HG02943 (cell line): ENCODE results near the gene RRBP1.
"Not testable (repeated sequence)": the region's sequence is repeated elsewhere in the genome, so short reads cannot be mapped to it uniquely, and the experiment has no call there.

Source experiments
- ATAC-seq: cut with Tn5 transposase; IDR thresholded peaks from one replicate; pipeline ENCODE4 v1.9.1; 2021; ENCODE audit warnings: mild to moderate bottlenecking, low read depth, moderate library complexity; ENCODE audit not compliant: unreplicated experiment

Gene RRBP1

GRCh38 chr20:17710379-17711266 lies 28.6 kb upstream of the RRBP1 start:
- ATAC-seq: no peak

GRCh38 chr20:17709361-17710293 lies 27.6 kb upstream of the RRBP1 start:
- ATAC-seq: no peak

DNA sequence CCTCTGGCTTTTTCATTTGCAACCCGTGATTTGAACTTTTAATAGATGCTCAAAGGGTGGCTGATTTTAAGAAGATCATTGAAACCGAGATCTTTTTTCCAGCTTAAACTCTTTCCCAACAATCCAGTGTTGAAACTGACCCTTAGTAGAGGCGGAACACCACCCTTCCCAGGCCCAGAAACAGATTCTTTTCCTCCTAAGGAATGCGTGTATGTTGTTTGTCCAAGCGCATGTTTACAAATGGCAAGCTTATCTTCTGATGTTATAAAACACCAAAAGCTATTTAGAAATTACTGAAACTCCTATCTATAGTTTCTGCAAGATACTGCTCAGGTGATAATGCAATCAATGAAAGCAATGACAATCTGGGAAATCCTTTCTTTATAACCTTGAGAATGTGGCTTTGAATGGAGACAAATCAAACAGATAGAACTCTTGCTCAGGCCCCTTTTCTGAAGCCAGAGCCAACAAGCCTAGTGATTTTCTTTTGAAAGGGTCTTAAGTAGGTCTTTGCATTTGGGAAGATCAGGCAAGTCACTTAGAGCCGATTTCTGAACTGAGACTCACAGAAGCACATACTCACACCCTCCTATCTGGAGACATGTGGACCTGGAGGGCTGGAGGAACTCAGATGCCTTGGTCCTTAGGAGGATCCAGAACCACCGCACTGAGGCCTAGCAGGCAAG lies 26.8 kb upstream of the RRBP1 start:
- no peak for ATAC-seq

GRCh38 chr20:17707951-17708350 lies 25.9 kb upstream of the RRBP1 start:
- not testable (repeated sequence) for ATAC-seq

DNA sequence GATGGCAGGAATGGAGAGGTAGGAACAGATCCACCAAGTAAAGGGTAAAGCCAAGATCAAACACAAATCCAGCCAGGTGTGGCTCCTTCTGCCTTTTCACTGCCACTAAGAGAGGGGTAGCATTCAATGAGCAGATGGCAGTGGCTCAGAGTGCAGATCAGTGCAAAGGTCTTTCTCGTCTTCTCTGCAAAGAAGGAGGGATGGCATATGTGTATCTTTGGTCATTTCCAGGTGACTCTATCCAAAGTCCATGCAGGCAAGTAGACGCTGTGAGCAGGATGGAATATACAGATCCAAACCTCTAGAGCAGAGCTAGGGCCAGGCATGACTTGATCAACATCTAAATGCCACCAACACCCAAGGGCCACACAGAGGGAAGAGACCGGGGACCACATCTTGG lies 24.6 kb upstream of the RRBP1 start:
- ATAC-seq: no peak

GRCh38 chr20:17705916-17706315 lies 23.9 kb upstream of the RRBP1 start:
- ATAC-seq: no peak

DNA sequence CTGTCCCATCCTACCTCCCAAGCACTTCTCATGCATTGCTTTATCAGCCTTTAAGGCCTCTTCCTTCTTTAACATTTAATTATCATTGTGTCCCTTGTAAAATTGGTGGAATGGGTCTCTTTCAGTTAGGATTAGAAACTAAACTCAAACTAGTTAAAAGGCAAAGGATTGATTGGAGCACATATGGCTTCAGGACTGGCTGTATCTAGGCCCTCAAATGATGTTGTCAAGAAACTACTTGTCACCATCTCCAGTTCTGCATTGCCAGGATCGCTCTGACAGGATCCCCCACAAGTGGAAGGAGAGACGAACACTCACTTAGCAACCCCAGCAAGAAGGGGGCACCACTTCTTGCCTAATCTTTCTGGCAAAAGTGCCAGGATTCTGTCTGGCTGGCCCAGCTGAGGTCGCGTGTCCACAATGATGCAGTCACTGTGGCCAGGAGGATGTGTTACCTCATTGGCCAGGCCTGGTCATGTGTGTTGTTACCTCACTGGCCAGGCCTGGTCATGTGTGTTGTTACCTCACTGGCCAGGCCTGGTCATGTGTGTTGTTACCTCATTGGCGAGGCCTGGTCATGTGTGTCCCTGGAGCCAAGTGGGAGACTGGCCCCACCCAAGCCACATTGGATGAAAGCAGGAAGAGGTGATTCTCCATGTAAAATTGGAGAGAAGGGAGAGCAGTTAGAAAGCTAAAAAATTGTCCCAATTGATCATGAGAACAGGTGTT lies 22.7 kb upstream of the RRBP1 start:
- ATAC-seq: no peak

- ATAC-seq: no peak
Measured at GRCh38 chr20:17701826-17702225, 19.8 kb upstream of the RRBP1 start.

DNA sequence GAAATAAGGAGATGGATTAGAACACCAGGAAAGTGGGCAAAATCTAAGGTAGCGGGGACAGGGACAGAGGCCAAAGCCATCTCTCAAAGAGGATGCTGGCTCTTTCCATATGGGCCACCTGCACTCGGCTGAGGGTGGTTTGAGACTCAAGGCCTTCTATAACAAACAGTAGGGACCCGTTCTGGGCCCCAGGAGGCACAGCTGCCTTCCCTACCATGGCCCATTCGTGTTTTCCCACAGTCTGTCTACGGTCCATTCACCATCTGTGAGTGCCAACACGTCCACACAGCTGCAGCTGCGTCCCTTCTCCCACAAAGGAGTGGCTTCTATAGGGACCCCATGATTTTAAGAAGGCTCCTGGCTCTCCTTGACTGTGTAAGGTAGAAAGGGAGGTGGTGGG lies 18.6 kb upstream of the RRBP1 start:
- no peak for ATAC-seq

- ATAC-seq: no peak
Measured at GRCh38 chr20:17699931-17700351, 17.9 kb upstream of the RRBP1 start, which contains the start of gene BANF2. BANF2 (plus strand) TSS chr20:17699966; CDS start chr20:17725026, 25,060 bp downstream.

- ATAC-seq: no peak
Measured at GRCh38 chr20:17698384-17698783, 16.3 kb upstream of the RRBP1 start.

- ATAC-seq: no peak
Measured at GRCh38 chr20:17697171-17697570, 15.1 kb upstream of the RRBP1 start.

GRCh38 chr20:17696287-17696686 lies 14.2 kb upstream of the RRBP1 start:
- no peak for ATAC-seq

DNA sequence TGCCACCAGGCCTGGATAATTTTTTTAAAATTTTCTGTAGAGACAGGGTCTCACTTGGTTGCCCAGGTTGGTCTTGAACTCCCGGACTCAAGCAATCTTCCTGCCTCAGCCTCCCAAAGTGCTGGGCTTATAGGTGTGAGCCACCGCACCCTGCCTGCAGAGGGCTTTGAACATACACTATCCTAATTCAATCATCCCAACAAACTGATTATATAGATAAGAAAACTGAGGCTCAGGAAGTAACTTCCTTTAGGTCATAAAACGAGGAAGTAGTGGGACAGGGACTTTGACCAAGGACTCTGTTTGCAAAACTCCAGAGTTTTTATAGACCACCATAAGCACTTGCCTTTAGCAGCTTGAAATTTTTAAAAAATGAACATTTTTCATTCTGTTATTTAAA lies 12.7 kb upstream of the RRBP1 start:
- no peak for ATAC-seq

DNA sequence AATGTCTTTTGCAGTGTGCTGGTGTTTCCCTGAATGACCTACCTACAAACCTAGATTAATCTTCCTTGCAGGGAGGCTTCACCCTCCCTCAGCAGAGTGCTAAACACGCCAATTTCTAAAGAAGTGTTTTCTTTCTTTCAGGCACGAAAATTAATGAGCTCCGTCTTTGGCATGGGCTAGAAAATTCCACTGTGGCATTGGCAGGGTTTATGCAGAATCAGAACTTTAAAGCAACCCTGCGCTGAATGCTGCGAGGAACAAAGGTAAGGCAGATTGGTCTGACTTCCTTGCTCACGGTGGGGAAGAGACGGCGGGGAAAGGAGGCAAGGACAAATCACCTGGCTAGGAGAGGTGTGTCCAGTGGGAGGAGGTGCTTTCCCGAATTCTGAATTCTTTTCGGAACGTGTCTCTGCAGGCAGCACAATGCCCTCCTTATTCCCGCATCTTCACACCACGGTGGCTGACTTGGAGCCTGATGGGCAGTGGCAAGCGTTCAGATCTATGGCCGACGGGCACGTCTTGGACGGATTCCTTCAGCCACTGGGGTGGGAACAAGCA lies 11.5 kb upstream of the RRBP1 start:
- no peak for ATAC-seq

- ATAC-seq: no peak
Measured at GRCh38 chr20:17691758-17692157, 9.7 kb upstream of the RRBP1 start.

GRCh38 chr20:17690144-17690543 lies 8.1 kb upstream of the RRBP1 start:
- ATAC-seq: no peak

DNA sequence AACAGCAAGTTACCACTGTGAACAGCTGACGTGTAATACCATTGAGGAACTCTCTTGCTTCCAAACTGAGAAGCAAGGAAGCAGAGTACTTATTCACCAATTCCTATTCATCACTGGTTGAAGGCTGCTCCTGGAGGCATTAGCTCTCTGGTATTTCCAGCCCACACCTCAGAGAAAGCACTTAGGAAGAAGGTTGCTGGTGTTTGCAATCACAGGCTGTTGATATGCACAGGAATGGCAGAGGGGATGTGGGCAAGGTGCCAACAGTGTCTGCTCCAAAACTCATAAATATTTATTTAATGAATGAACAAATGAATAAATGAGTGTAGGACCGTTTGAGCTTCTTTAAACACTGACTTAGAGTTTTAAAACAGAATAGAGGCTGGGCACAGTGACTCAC lies 6.9 kb upstream of the RRBP1 start:
- no peak for ATAC-seq

GRCh38 chr20:17687800-17688199 lies 5.8 kb upstream of the RRBP1 start:
- no peak for ATAC-seq

DNA sequence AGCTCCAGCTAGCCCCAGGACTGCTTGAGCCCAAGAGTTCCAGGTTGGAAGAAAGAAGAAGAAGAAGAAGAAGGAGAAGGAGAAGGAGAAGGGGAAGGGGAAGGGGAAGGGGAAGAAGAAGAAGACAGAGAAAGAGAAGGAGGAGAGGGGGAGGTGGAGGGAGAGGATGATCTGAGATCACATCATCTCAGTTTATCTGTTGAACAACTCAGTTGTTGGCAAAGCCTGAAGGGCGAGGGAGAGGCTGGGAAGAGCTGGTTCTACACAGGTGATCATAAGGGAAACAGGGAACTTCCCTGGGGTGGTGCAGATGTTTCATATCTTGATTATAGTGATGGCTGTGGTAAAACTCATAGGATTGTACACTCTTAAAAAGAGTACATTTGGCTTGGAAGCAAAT lies 3.1 kb upstream of the RRBP1 start:
- no peak for ATAC-seq
